ENCODE measurements around the gene OSTM1.

DNA sequence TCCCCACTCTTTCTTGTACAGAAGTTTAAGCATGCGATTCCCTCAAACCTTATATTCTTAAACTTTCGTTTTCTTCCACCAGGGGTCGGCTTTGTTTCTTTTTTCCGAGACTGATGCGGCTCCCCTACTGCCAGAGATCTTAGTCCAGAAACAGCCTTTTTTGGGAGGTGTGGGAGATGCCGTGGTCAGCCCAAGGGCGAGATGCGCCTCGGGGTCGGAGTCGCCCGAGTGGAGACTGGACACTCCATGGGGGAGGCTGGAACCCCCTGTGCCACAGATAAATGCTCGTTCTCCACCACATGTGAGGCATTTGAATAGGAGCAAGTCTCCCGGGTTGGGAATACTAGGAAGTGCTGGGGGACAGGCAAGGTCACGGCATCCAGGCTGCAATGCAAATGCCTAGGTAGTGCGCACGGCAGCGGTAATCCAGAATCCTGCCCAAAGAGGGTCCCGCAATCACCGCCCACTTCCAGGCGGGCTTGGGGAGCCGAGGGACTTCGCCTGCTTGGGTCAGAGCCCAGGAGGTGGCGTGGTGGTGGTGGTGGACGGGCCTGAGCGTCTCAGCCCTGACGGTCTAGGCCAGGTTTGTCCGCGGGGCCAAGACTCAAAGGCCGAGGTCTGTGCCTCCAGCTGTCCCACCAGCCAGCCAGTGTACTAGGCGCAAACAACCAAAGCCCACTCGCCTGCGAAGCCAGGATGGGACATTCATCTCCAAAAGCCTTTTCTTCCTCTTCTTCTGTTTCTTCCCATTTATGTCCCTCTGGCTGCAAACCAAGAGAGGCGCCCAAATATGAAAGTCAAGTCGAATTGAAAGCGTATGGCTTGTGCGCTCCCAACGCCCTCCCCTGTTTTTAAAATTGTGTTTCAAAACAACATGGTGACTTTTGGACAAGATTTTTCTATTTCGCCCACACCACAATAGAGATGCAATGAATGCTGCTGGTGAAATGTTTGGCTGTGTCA lies 39.3 kb upstream of the OSTM1 start:
- TF ChIP-seq, protein P1, sequence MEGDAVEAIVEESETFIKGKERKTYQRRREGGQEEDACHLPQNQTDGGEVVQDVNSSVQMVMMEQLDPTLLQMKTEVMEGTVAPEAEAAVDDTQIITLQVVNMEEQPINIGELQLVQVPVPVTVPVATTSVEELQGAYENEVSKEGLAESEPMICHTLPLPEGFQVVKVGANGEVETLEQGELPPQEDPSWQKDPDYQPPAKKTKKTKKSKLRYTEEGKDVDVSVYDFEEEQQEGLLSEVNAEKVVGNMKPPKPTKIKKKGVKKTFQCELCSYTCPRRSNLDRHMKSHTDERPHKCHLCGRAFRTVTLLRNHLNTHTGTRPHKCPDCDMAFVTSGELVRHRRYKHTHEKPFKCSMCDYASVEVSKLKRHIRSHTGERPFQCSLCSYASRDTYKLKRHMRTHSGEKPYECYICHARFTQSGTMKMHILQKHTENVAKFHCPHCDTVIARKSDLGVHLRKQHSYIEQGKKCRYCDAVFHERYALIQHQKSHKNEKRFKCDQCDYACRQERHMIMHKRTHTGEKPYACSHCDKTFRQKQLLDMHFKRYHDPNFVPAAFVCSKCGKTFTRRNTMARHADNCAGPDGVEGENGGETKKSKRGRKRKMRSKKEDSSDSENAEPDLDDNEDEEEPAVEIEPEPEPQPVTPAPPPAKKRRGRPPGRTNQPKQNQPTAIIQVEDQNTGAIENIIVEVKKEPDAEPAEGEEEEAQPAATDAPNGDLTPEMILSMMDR (conservative IDR thresholded peaks at IDR 0.05; ENCODE audit: low read depth in 2 of 2), result peak; percentile 71 to 79
- TF ChIP-seq EZH2phosphoT487 (IDR thresholded peaks at IDR 0.05; ENCODE audit: unreplicated experiment), result peak; percentile 70
- no peak for TF ChIP-seq POLR2AphosphoS5 (IDR thresholded peaks at IDR 0.05; ENCODE audit: low read depth)
- TF ChIP-seq, protein P2, sequence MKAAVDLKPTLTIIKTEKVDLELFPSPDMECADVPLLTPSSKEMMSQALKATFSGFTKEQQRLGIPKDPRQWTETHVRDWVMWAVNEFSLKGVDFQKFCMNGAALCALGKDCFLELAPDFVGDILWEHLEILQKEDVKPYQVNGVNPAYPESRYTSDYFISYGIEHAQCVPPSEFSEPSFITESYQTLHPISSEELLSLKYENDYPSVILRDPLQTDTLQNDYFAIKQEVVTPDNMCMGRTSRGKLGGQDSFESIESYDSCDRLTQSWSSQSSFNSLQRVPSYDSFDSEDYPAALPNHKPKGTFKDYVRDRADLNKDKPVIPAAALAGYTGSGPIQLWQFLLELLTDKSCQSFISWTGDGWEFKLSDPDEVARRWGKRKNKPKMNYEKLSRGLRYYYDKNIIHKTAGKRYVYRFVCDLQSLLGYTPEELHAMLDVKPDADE (IDR thresholded peaks at IDR 0.05), result no peak
- peak; percentile 87 for TF ChIP-seq EZH2 (IDR thresholded peaks at IDR 0.05; ENCODE audit: low read depth, unreplicated experiment)
- TF ChIP-seq, protein P3, sequence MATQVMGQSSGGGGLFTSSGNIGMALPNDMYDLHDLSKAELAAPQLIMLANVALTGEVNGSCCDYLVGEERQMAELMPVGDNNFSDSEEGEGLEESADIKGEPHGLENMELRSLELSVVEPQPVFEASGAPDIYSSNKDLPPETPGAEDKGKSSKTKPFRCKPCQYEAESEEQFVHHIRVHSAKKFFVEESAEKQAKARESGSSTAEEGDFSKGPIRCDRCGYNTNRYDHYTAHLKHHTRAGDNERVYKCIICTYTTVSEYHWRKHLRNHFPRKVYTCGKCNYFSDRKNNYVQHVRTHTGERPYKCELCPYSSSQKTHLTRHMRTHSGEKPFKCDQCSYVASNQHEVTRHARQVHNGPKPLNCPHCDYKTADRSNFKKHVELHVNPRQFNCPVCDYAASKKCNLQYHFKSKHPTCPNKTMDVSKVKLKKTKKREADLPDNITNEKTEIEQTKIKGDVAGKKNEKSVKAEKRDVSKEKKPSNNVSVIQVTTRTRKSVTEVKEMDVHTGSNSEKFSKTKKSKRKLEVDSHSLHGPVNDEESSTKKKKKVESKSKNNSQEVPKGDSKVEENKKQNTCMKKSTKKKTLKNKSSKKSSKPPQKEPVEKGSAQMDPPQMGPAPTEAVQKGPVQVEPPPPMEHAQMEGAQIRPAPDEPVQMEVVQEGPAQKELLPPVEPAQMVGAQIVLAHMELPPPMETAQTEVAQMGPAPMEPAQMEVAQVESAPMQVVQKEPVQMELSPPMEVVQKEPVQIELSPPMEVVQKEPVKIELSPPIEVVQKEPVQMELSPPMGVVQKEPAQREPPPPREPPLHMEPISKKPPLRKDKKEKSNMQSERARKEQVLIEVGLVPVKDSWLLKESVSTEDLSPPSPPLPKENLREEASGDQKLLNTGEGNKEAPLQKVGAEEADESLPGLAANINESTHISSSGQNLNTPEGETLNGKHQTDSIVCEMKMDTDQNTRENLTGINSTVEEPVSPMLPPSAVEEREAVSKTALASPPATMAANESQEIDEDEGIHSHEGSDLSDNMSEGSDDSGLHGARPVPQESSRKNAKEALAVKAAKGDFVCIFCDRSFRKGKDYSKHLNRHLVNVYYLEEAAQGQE (IDR thresholded peaks at IDR 0.05; ENCODE audit: unreplicated experiment), result no peak
- TF ChIP-seq NANOG (IDR thresholded peaks at IDR 0.05; ENCODE audit: borderline replicate concordance), result no peak
- no peak for TF ChIP-seq STAT1 (IDR thresholded peaks at IDR 0.05; ENCODE audit: unreplicated experiment)
- no peak for TF ChIP-seq CREB1 (CRISPR knock-in tag; IDR thresholded peaks at IDR 0.05; ENCODE audit: low read depth)
- no peak for TF ChIP-seq ZNF331 (CRISPR knock-in tag; IDR thresholded peaks at IDR 0.05; ENCODE audit: low read depth)

Measured in GM23338 (cell line).